ENCODE measurements around the gene RCN1.

Gene RCN1

GRCh38 chr11:32050264-32050663 lies 40.6 kb upstream of the RCN1 start:
- no peaks in the 10 kb centered on the region for H3K79me1 ChIP-seq (ENCODE audit: low read depth, low read length)

DNA sequence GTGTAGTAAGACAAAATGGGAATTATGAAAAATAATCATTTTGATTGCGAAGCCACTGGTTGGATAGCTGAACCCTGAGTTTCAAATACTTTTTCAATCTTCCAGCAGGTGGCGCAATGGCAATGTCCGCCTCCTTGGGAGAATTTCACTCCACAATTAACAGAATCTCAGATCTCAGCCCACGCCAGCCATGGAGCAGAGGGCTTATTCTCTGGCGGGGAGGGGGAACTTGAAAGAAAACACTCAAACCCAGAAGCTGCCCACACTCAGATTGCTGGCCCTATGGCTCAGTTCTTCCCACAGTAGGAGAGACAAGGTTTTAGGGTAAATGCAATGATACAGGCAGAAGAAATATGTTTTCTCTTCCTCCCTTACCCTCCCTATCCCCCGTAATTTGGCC lies 38.7 kb upstream of the RCN1 start:
- no CpG with 5 or more reads among the region's 6 CpGs for WGBS, 2 donors (ENCODE audit: extremely low coverage in 2 of 2, insufficient read length in 2 of 2, insufficient replicate concordance in 1 of 2)
- peak; percentile 47 for DNase-seq (ENCODE audit: low spot score)
- Histone ChIP-seq H2AFZ (ENCODE audit: low read length) (peak overlapping the region; percentile 55), H4K91ac (ENCODE audit: low read depth, low read length, poor library complexity) (no peak overlapping the region), H3K4me1 (ENCODE audit: control insufficient read depth in 2 of 2, insufficient read depth in 1 of 2, low read depth in 1 of 2, low read length in 2 of 2) (peaks cover 0 to 2% of the 10 kb centered on the region in 2 donors), H3K27me3 (ENCODE audit: control insufficient read depth in 3 of 3, insufficient read depth in 3 of 3, low read depth in 1 of 3, low read length in 3 of 3) (peaks cover 0 to 4% (median 0%) of the 10 kb centered on the region in 3 experiments), H3K27ac (replicated peaks; ENCODE audit: low read length) (no peak overlapping the region), H2BK120ac (ENCODE audit: low read depth, low read length) (no peak overlapping the region), H3K36me3 (replicated peaks in 1 of 2; ENCODE audit: control insufficient read depth in 2 of 2, insufficient read depth in 2 of 2, low read length in 2 of 2) (no peaks in the 10 kb centered on the region), H3K9me3 (replicated peaks in 1 of 2; ENCODE audit: control insufficient read depth in 2 of 2, insufficient read depth in 1 of 2, low read depth in 1 of 2, low read length in 2 of 2) (no peaks in the 10 kb centered on the region), H3K4me3 (ENCODE audit: low read length in 2 of 2) (no peak overlapping the region), H4K8ac (ENCODE audit: low read depth, low read length) (no peak overlapping the region), H3K79me1 (ENCODE audit: low read depth, low read length) (no peaks in the 10 kb centered on the region), H2AK5ac (ENCODE audit: low read depth, low read length) (no peak overlapping the region), H2BK5ac (ENCODE audit: low read length) (no peak overlapping the region), H2BK15ac (ENCODE audit: low read length) (no peak overlapping the region), H3K4ac (ENCODE audit: low read length) (no peak overlapping the region), H3K9ac (ENCODE audit: low read depth, low read length, poor library complexity) (no peak overlapping the region), H2BK12ac (ENCODE audit: low read length) (no peak overlapping the region), H3K23ac (ENCODE audit: low read depth, low read length, poor library complexity) (no peak overlapping the region), H3K14ac (ENCODE audit: low read length) (no peak overlapping the region), H3K18ac (ENCODE audit: low read length) (no peak overlapping the region), H3K4me2 (ENCODE audit: insufficient read depth, low read length, poor library complexity, severe bottlenecking) (no peak overlapping the region)

More at GRCh38 chr11:32050264-32050663, 40.6 kb upstream of the RCN1 start:
- DNase-seq (ENCODE audit: low spot score) = no peak
- Histone ChIP-seq H3K18ac (ENCODE audit: low read length) (no peak overlapping the region), H3K27me3 (ENCODE audit: control insufficient read depth in 3 of 3, insufficient read depth in 3 of 3, low read depth in 1 of 3, low read length in 3 of 3) (peaks cover 0 to 3% (median 0%) of the 10 kb centered on the region in 3 experiments), H3K4me3 (ENCODE audit: low read length in 2 of 2) (no peak overlapping the region), H2BK15ac (ENCODE audit: low read length) (no peak overlapping the region), H2AFZ (ENCODE audit: low read length) (no peak overlapping the region), H2BK12ac (ENCODE audit: low read length) (no peak overlapping the region), H3K4me2 (ENCODE audit: insufficient read depth, low read length, poor library complexity, severe bottlenecking) (no peak overlapping the region), H3K9me3 (replicated peaks in 1 of 2; ENCODE audit: control insufficient read depth in 2 of 2, insufficient read depth in 1 of 2, low read depth in 1 of 2, low read length in 2 of 2) (no peaks in the 10 kb centered on the region), H4K8ac (ENCODE audit: low read depth, low read length) (no peak overlapping the region), H3K27ac (replicated peaks; ENCODE audit: low read length) (no peak overlapping the region), H3K23ac (ENCODE audit: low read depth, low read length, poor library complexity) (no peak overlapping the region), H2BK5ac (ENCODE audit: low read length) (no peak overlapping the region), H3K14ac (ENCODE audit: low read length) (no peak overlapping the region), H3K9ac (ENCODE audit: low read depth, low read length, poor library complexity) (no peak overlapping the region), H3K4ac (ENCODE audit: low read length) (no peak overlapping the region), H3K36me3 (replicated peaks in 1 of 2; ENCODE audit: control insufficient read depth in 2 of 2, insufficient read depth in 2 of 2, low read length in 2 of 2) (no peaks in the 10 kb centered on the region), H4K91ac (ENCODE audit: low read depth, low read length, poor library complexity) (no peak overlapping the region), H3K4me1 (ENCODE audit: control insufficient read depth in 2 of 2, insufficient read depth in 1 of 2, low read depth in 1 of 2, low read length in 2 of 2) (peaks cover 0 to 2% of the 10 kb centered on the region in 2 donors), H2AK5ac (ENCODE audit: low read depth, low read length) (no peak overlapping the region), H2BK120ac (ENCODE audit: low read depth, low read length) (no peak overlapping the region)
- whole genome bisulfite sequencing, 2 donors (ENCODE audit: extremely low coverage in 2 of 2, insufficient read length in 2 of 2, insufficient replicate concordance in 1 of 2) = no CpG with 5 or more reads among the region's 4 CpGs

DNA sequence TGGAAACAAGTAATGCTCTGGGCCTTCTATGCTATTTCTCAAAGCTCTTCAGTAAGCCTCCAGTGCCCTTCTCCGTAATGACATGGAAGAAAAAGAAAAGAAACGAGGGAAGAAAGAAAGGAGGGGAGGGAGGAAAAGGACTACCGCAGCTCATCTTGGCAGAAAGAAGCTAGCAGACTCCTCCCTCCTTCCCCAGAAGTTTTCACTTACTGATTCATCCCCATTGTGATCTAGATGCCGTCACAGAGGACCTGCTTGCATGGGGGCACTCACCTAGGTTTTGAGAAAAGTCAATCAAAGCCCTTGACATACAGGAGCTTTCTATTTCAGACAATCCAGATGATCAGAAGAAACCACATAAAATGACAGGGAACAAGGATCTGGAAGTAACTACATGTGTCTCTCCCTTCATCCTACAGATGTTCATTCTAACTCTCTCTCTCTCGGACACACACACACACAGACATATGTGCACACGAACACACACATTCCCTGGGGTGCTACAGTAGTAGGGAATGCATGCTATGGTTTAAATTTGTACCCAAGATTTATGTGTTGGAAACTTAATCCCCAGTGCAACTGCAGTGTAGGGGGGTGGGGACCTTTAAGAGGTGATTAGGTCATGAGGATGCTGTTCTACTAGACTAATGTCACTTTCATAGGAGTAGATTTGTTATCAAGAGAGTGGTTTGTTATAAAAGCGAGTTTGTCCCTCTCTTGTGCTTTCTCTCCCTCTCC lies 37.6 kb upstream of the RCN1 start:
- no peak overlapping the region for H2BK5ac ChIP-seq (ENCODE audit: low read length)
- H4K91ac ChIP-seq (ENCODE audit: low read depth, low read length, poor library complexity) = no peak overlapping the region
- H4K8ac ChIP-seq (ENCODE audit: low read depth, low read length) = no peak overlapping the region
- H3K27ac ChIP-seq (replicated peaks; ENCODE audit: low read length) = no peak overlapping the region
- peaks cover 0 to 2% of the 10 kb centered on the region in 2 donors for H3K4me1 ChIP-seq (ENCODE audit: control insufficient read depth in 2 of 2, insufficient read depth in 1 of 2, low read depth in 1 of 2, low read length in 2 of 2)
- H2BK15ac ChIP-seq (ENCODE audit: low read length) = no peak overlapping the region
- no peak overlapping the region for H3K14ac ChIP-seq (ENCODE audit: low read length)
- no CpG with 5 or more reads among the region's 7 CpGs for WGBS, 2 donors (ENCODE audit: extremely low coverage in 2 of 2, insufficient read length in 2 of 2, insufficient replicate concordance in 1 of 2)
- no peak overlapping the region for H3K9ac ChIP-seq (ENCODE audit: low read depth, low read length, poor library complexity)
- no peak overlapping the region for H3K4me3 ChIP-seq (ENCODE audit: low read length in 2 of 2)
- H3K18ac ChIP-seq (ENCODE audit: low read length) = no peak overlapping the region
- H3K4me2 ChIP-seq (ENCODE audit: insufficient read depth, low read length, poor library complexity, severe bottlenecking) = no peak overlapping the region
- H3K36me3 ChIP-seq (replicated peaks in 1 of 2; ENCODE audit: control insufficient read depth in 2 of 2, insufficient read depth in 2 of 2, low read length in 2 of 2) = no peaks in the 10 kb centered on the region
- DNase-seq (ENCODE audit: low spot score) = no peak
- no peak overlapping the region for H2BK12ac ChIP-seq (ENCODE audit: low read length)
- peaks cover 0 to 10% (median 0%) of the 10 kb centered on the region in 3 experiments for H3K27me3 ChIP-seq (ENCODE audit: control insufficient read depth in 3 of 3, insufficient read depth in 3 of 3, low read depth in 1 of 3, low read length in 3 of 3)
- no peaks in the 10 kb centered on the region for H3K9me3 ChIP-seq (replicated peaks in 1 of 2; ENCODE audit: control insufficient read depth in 2 of 2, insufficient read depth in 1 of 2, low read depth in 1 of 2, low read length in 2 of 2)
- no peak overlapping the region for H2AFZ ChIP-seq (ENCODE audit: low read length)
- no peak overlapping the region for H2BK120ac ChIP-seq (ENCODE audit: low read depth, low read length)
- no peaks in the 10 kb centered on the region for H3K79me1 ChIP-seq (ENCODE audit: low read depth, low read length)
- H3K4ac ChIP-seq (ENCODE audit: low read length) = no peak overlapping the region
- no peak overlapping the region for H2AK5ac ChIP-seq (ENCODE audit: low read depth, low read length)
- H3K23ac ChIP-seq (ENCODE audit: low read depth, low read length, poor library complexity) = no peak overlapping the region

DNA sequence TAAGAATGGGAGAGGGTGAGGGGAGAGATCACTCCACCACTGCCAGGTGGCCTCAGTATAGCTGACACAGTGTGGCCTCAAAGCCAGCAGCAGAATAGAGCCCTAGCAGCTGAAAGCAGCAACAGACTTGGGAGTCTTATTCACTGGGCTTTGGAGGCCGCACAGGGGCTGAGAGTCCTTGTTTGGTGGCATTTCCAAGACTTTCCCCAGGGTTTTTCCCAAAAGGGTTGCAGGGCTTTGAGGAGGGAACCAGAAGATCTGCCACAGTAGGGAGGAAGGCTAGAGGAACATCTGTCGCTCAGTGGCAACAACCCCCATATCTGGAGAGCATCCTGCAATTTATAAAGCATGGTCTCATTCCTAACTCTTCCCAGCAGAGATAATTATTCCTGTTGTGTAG lies 35.0 kb upstream of the RCN1 start:
- no peak overlapping the region for H4K91ac ChIP-seq (ENCODE audit: low read depth, low read length, poor library complexity)
- no peaks in the 10 kb centered on the region for H3K36me3 ChIP-seq (replicated peaks in 1 of 2; ENCODE audit: control insufficient read depth in 2 of 2, insufficient read depth in 2 of 2, low read length in 2 of 2)
- H2AFZ ChIP-seq (ENCODE audit: low read length) = no peak overlapping the region
- no peak overlapping the region for H3K4me2 ChIP-seq (ENCODE audit: insufficient read depth, low read length, poor library complexity, severe bottlenecking)
- no peak overlapping the region for H3K9ac ChIP-seq (ENCODE audit: low read depth, low read length, poor library complexity)
- no CpG with 5 or more reads among the region's 2 CpGs for WGBS, 2 donors (ENCODE audit: extremely low coverage in 2 of 2, insufficient read length in 2 of 2, insufficient replicate concordance in 1 of 2)
- no peak overlapping the region for H2BK120ac ChIP-seq (ENCODE audit: low read depth, low read length)
- H3K23ac ChIP-seq (ENCODE audit: low read depth, low read length, poor library complexity) = no peak overlapping the region
- H3K4ac ChIP-seq (ENCODE audit: low read length) = no peak overlapping the region
- H3K27ac ChIP-seq (replicated peaks; ENCODE audit: low read length) = no peak overlapping the region
- no peaks in the 10 kb centered on the region for H3K79me1 ChIP-seq (ENCODE audit: low read depth, low read length)
- H2BK5ac ChIP-seq (ENCODE audit: low read length) = no peak overlapping the region
- peaks cover 0 to 2% of the 10 kb centered on the region in 2 donors for H3K4me1 ChIP-seq (ENCODE audit: control insufficient read depth in 2 of 2, insufficient read depth in 1 of 2, low read depth in 1 of 2, low read length in 2 of 2)
- H2AK5ac ChIP-seq (ENCODE audit: low read depth, low read length) = no peak overlapping the region
- no peaks in the 10 kb centered on the region for H3K9me3 ChIP-seq (replicated peaks in 1 of 2; ENCODE audit: control insufficient read depth in 2 of 2, insufficient read depth in 1 of 2, low read depth in 1 of 2, low read length in 2 of 2)
- no peak overlapping the region for H2BK12ac ChIP-seq (ENCODE audit: low read length)
- no peak overlapping the region for H3K14ac ChIP-seq (ENCODE audit: low read length)
- H4K8ac ChIP-seq (ENCODE audit: low read depth, low read length) = no peak overlapping the region
- DNase-seq (ENCODE audit: low spot score) = no peak
- no peak overlapping the region for H3K4me3 ChIP-seq (ENCODE audit: low read length in 2 of 2)
- no peak overlapping the region for H2BK15ac ChIP-seq (ENCODE audit: low read length)
- H3K27me3 ChIP-seq (ENCODE audit: control insufficient read depth in 3 of 3, insufficient read depth in 3 of 3, low read depth in 1 of 3, low read length in 3 of 3) = peaks cover 0 to 10% (median 0%) of the 10 kb centered on the region in 3 experiments
- no peak overlapping the region for H3K18ac ChIP-seq (ENCODE audit: low read length)

Data from neuronal stem cell (in vitro differentiated cells).